ENCODE measurements around the gene GTF3C1.
"Not testable (repeated sequence)": the region's sequence is repeated elsewhere in the genome, so short reads cannot be mapped to it uniquely, and the experiment has no call there.

DNA sequence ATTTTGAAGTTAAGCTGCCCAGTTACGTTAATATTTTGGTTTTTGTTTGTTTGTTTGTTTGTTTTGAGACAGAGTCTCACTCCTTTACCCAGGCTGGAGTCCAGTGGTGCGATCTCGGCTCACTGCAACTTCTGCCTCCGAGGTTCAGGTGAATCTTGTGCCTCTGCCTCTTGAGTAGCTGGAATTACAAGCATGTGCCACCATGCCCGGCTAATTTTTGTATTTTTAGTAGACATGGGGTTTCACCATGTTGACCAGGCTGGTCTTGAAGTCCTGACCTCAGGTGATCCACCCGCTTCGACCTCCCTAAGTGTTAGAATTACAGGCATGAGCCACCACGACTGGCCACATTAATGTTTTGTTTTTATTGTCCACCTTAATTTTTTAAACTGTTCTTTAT lies 21.3 kb upstream of the GTF3C1 start:
- TF ChIP-seq, protein P1, sequence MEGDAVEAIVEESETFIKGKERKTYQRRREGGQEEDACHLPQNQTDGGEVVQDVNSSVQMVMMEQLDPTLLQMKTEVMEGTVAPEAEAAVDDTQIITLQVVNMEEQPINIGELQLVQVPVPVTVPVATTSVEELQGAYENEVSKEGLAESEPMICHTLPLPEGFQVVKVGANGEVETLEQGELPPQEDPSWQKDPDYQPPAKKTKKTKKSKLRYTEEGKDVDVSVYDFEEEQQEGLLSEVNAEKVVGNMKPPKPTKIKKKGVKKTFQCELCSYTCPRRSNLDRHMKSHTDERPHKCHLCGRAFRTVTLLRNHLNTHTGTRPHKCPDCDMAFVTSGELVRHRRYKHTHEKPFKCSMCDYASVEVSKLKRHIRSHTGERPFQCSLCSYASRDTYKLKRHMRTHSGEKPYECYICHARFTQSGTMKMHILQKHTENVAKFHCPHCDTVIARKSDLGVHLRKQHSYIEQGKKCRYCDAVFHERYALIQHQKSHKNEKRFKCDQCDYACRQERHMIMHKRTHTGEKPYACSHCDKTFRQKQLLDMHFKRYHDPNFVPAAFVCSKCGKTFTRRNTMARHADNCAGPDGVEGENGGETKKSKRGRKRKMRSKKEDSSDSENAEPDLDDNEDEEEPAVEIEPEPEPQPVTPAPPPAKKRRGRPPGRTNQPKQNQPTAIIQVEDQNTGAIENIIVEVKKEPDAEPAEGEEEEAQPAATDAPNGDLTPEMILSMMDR (IDR thresholded peaks at IDR 0.05) = not testable (repeated sequence)
- TF ChIP-seq POLR2A (IDR thresholded peaks at IDR 0.05) = not testable (repeated sequence)

All from thyroid gland (tissue), 4 donors.